Measurements from ENCODE around the gene KLF2.

- no peak for TF ChIP-seq CTCF (IDR thresholded peaks at IDR 0.05)
- no peak for TF ChIP-seq POLR2A (IDR thresholded peaks at IDR 0.05)
These were observed 42.9 kb upstream of the KLF2 start for GRCh38 chr19:16281743-16282142.

Data from uterus (tissue), 2 donors.